Stimulated activated CD4-positive, alpha-beta T cell treated with anti-CD3 and anti-CD28 coated beads, Interleukin-15, amount 100 ng/mL, for 24 hours (primary cell): Measurements from ENCODE around the gene TESK1.

ENCODE experiments used
- DNase-seq: peaks from one replicate; pipeline ENCODE4 v3.0.0-alpha.2; 2020

Gene TESK1, protein sequence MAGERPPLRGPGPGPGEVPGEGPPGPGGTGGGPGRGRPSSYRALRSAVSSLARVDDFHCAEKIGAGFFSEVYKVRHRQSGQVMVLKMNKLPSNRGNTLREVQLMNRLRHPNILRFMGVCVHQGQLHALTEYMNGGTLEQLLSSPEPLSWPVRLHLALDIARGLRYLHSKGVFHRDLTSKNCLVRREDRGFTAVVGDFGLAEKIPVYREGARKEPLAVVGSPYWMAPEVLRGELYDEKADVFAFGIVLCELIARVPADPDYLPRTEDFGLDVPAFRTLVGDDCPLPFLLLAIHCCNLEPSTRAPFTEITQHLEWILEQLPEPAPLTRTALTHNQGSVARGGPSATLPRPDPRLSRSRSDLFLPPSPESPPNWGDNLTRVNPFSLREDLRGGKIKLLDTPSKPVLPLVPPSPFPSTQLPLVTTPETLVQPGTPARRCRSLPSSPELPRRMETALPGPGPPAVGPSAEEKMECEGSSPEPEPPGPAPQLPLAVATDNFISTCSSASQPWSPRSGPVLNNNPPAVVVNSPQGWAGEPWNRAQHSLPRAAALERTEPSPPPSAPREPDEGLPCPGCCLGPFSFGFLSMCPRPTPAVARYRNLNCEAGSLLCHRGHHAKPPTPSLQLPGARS

DNA sequence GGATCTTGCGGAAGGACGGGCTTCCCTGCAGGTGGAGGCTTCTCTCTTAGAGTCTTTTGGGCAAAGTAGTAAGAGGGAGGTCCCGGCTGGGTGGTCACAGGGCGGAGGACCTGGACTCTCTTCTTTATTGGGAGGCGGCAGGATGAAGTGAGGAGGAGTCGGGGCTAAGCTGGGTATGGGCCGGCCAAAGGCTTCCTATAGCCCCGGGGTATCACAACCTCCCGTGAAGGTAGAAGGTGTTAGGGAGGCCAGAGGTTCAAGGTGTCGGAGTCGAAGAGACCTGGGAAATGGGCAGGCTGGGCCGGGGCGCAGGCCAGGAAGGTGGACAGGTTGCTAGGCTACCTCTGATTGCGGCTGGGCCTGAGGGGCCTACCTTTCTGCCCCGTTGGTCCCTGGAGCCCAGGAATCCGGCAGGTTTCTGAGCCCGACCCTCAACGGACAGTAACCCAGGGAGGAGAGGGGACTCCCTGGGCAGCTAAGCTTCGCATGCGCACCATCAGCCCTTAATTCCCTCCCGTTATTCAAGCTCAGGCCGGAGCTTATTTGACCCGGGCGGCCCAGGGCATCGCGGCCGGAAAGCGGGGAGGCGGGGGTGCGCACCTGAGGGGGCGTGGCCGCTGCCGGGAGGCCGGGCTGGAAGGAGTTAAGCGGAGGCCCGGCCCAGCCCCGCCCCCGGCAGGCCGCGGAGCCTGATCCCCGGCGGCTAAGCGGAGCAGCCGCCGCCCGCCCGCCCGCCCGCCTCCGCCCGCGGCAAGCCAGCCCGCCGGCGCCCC, at the start of gene TESK1:
Gene TESK1 (plus strand): TSS at position 685 of the 773 bp plus-strand sequence. CDS start 358 bp downstream, outside the sequence.
- DNase-seq, result peak; percentile 91

DNA sequence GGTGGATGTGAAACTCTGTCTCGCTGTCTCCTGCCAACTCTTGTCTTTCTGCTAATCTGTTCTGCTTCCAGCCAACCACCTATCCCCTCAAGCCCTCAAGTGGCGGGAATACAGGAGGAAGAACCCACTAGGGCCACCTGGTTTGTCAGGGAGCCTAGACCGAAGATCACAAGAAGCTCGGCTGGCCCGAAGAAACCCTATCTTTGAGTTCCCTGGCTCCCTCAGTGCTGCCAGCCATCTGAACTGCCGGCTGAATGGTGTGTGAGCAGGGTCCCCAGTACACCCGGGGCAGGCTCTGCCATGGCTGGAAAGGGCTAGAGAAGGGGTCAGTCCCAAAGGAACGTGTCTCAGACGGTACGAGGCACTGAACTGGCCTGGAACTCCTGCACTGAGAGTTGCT, 49.2 kb upstream of the TESK1 start:
- no peak for DNase-seq

DNA sequence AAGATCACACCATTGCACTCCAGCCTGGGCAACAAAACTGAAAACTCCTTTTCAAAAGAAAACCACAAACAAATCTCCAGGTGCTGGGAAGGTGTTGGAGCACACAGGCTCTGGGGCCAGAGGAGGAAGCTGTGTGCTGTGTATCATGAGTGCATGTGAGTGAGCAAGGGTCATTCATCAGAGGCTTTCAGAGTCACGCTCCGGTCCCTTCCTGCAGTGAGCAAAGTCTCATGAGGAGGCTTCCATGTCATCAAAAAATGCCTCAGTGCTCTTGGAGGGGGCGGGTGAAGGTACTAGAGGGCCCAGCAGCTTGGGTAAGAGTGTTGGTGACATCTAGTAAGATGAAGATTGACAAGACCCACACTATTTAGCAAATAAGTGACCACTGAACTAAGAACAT, 48.3 kb upstream of the TESK1 start:
- DNase-seq, result no peak

DNA sequence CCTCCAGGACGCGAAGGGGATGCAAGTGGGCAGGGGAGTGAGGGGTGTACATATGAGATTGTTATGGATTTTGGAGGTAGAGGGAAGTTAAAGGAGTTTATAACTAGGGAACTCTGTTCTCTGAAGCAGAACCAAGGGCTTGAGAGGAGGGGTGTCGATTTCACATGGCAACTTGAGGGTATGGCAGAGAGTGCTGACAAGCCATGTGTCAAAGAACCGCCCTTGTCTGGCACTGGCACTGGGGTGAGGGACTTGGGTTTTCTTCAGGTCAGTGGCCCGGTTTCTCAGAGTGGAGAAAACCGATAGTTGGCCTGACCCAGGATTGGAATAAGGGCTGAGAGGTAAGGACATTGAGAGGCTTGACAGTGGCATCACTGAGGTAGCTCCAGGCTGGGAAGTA, 47.7 kb upstream of the TESK1 start:
- no peak for DNase-seq

DNA sequence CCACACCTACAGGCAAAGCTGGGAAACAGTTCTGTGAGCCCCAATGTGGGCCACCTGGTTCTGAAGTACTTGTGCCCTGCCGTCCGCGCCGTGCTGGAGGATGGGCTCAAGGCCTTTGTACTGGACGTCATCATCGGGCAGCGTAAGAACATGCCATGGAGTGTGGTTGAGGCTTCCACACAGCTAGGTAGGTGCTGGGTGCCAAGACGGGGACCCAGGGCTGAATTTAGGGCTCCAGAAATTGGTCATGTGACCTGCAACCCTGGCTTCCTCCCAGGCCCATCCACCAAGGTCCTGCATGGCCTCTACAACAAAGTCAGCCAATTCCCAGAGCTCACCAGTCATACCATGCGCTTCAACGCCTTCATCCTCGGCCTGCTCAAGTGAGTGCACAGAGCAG, 46.9 kb upstream of the TESK1 start:
- DNase-seq, result no peak

- DNase-seq, result no peak
These were observed 45.1 kb upstream of the TESK1 start for GRCh38 chr9:35559792-35560530.

DNA sequence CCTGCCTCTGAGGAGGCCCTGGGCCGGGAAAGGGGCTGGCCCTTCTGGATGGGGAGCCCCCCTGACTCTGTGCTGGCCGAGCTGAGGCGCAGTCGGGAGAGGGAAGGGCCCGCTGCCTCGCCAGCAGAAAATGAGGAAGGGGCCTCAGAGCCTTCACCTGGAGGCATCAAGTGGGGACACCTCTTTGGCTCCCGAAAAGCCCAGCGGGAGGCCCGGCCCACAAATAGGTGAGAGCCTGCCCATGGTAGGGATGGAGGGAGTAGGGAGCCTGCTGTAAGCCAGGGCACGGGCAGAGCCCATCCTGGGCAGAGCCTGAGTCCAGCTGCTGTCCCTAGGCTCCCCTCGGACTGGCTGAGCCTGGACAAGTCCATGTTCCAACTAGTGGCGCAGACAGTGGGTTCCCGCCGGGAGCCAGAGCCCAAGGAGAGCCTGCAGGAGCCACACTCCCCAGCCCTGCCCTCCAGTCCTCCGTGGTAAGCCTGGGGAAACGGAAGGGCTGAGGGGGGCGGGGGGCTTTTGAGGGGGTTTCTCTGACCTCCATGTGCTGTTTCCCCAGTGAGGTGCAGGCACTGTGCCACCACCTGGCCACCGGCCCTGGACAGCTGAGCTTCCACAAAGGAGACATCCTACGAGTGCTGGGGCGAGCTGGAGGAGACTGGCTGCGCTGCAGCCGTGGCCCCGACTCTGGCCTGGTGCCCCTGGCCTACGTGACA, 44.3 kb upstream of the TESK1 start:
- no peak for DNase-seq

- DNase-seq, result no peak
These were observed 43.4 kb upstream of the TESK1 start for GRCh38 chr9:35561468-35562261.

- DNase-seq, result no peak
These were observed 41.9 kb upstream of the TESK1 start for GRCh38 chr9:35562895-35563780.

- DNase-seq, result no peak
These were observed 41.3 kb upstream of the TESK1 start for GRCh38 chr9:35563791-35564197.

GRCh38 chr9:35564658-35565061, 40.4 kb upstream of the TESK1 start:
- DNase-seq, result no peak

DNA sequence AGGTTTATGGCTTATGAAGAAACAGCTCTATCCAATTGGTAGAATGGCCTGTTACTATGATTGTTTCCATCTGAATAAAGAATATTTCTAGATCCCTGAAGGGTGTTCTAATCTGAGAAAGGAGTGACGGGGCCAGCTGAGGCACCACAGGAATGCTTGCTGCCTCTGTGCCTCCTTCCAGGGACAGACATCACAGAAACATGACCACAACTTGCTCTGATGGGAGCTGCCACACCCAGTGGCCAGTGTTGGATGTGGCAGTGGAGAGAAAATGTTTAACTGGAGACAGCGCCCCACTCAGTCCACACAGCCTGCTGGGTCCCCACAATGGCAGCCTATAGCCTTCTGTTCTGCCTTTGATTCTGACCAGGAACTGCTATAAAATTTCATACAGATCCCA, 38.6 kb upstream of the TESK1 start:
- DNase-seq, result no peak

DNA sequence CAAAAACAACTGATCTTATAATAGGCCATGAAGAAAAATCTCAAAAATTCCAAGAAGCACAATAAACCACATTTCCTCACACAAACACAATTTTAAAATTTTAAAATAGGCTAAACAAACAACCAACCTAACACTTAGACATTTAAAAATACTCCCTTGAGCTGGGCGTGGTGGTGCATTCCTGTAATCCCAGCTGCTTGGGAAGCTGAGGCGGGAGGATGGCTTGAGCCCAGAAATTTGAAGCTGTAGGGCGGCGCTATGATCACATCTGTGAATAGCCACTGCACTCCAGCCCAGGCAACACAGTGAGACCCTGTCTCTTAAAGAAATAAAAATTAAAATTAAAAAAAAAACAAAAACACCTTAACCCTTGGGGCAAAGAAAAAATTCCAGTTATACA, 36.9 kb upstream of the TESK1 start:
- no peak for DNase-seq

DNA sequence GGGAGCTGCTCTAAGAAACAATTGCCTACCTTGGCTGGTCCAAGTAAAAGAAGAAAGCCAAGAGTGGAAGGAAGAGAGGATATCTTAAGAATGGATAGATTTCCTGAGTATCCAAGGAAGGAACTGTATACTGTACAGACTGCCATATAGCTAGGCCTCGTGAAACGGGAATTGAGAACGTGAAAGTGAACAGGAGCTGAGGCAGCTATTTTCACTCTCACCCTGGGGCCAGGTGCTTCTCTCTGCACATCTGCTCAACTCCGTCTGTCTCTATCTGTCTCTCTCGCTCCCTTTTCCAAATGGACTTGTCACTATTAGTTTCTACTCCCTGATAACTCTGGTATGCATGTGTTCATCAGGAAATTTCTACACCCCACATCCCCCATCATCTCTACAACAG, 35.9 kb upstream of the TESK1 start:
- DNase-seq, result no peak

DNA sequence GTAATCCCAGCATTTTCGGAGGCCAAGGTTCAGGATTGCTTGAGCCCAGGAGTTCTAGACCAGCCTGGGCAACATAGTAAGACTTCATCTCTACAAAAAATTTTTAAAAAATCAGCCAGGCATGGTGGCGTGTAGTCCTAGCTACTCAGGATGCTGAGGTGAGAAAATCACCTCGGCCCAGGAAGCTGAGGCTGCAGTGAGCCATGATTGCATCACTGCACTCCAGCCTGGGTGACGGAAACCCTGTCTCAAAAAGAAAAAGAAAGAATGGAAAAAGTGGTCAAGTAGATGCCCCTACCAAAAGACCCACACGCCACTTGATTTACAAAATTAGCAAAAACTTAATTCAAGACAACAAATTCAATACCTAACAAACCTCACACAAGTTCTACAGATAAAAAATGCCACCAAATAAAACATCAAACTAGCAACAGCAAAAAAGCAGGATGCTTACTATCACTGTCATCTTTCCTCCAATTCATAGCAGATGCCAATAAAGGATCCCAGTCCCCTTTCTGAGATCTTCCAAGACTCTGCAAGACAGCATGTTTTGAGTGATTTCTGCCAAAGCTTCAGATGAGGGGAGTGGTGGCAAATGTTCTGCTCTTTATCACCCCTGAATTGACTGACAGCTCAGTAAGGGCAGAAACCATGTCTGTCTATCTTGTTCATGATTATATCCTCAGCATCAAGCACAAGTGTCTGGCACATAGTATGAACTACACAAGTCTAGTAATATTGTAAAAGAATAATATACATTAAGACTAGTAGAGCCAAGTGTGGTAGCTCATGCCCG, 34.2 kb upstream of the TESK1 start:
- peak; percentile 68 for DNase-seq

DNA sequence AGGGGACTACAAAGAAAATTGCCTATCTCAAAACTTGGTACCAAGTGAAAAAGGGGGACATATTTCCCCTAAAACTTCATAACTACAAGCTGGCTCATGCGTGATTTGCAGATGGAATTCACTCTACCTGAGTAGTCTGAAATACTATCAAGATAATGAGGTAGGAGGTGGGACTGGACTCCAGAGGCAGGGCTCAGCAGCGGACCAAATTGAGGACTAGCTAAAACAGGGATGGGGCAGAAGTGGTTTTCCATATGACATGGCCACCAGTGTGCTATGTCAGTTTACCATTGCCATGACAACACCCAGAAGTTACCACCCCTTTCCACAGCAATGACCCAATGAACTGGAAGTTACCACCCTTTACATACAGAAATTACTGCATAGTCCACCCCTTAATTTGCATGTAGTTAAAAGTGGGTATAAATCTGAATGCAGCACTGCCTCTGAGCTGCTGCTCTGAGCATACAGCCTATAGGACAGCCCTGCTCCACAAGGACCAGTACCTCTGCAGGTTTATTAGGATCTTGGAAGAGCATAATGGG, 30.4 kb upstream of the TESK1 start:
- no peak for DNase-seq

DNA sequence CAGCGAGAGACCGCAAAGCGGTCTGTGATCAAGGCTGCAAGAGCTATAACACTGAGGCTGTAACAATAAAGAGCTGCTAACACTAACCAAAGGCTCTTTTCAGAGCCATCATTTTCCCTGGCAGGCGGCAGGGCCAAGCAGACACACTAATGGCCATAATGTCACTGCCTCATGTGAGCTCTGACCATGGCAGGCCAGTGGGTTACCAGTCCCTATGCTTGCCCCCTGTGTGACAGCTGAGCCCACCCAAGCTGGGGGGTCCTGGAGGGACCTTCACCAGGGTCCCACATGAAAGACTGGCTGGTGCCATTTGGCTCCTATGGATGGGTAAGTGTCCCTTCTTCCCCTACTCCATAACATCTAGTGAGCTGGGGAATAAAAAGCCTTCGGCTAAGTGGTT, 29.6 kb upstream of the TESK1 start:
- no peak for DNase-seq

- no peak for DNase-seq
These were observed 27.6 kb upstream of the TESK1 start for GRCh38 chr9:35577486-35577885.

DNA sequence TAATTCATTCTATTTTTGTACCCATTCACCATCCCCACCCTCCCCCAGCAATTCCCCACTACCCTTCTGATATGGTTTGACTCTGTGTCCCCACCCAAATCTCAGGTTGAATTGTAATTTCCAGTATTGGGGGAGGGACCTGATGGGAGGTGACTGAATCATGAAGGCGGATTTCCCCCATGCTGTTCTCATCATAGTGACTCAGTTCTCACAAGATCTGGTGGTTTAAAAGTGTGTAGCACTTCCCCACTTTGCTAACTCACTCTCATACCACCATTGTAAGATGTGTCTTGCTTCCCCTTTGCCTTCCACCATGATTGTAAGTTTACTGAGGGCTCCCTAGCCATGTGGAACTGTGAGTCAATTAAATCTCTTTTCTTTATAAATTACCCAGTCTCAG, 25.9 kb upstream of the TESK1 start:
- peak; percentile 54 for DNase-seq
